ENCODE results near the gene ZNF500.

ZNF500 gene

DNA sequence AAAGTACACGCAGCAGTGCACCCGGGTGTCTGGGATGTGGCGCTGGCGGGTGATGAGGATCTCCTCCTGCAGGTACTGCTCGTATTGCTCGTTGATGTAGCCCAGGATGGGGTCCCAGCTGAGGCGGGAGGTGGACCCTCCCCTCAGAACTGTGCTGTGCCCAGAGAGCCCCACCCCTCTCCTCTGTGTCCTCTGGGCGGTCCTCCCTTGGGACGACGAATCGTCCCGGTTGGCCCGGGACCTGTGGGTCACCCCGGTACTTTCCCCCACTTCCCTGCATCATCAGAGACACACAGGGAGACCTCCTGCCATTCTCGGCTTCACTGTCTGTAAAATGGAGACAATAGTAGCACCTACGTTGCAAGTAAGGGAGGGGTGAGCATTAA lies 17.0 kb upstream of the ZNF500 start:
- Histone ChIP-seq H3K27me3 (no peaks in the 10 kb centered on the region), H3K27ac (no peak overlapping the region), H3K4me1 (ENCODE audit: control insufficient read depth in 1 of 2, insufficient read depth in 1 of 2, low read depth in 1 of 2, low read length in 1 of 2) (peaks cover 0 to 7% of the 10 kb centered on the region in 2 experiments), H3K36me3 (no peaks in the 10 kb centered on the region), H3K9me3 (no peaks in the 10 kb centered on the region), H3K4me3 (ENCODE audit: low read depth in 1 of 2, low read length in 1 of 2) (no peak overlapping the region)
- TF ChIP-seq, protein P1, sequence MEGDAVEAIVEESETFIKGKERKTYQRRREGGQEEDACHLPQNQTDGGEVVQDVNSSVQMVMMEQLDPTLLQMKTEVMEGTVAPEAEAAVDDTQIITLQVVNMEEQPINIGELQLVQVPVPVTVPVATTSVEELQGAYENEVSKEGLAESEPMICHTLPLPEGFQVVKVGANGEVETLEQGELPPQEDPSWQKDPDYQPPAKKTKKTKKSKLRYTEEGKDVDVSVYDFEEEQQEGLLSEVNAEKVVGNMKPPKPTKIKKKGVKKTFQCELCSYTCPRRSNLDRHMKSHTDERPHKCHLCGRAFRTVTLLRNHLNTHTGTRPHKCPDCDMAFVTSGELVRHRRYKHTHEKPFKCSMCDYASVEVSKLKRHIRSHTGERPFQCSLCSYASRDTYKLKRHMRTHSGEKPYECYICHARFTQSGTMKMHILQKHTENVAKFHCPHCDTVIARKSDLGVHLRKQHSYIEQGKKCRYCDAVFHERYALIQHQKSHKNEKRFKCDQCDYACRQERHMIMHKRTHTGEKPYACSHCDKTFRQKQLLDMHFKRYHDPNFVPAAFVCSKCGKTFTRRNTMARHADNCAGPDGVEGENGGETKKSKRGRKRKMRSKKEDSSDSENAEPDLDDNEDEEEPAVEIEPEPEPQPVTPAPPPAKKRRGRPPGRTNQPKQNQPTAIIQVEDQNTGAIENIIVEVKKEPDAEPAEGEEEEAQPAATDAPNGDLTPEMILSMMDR (IDR thresholded peaks at IDR 0.05), result no peak

DNA sequence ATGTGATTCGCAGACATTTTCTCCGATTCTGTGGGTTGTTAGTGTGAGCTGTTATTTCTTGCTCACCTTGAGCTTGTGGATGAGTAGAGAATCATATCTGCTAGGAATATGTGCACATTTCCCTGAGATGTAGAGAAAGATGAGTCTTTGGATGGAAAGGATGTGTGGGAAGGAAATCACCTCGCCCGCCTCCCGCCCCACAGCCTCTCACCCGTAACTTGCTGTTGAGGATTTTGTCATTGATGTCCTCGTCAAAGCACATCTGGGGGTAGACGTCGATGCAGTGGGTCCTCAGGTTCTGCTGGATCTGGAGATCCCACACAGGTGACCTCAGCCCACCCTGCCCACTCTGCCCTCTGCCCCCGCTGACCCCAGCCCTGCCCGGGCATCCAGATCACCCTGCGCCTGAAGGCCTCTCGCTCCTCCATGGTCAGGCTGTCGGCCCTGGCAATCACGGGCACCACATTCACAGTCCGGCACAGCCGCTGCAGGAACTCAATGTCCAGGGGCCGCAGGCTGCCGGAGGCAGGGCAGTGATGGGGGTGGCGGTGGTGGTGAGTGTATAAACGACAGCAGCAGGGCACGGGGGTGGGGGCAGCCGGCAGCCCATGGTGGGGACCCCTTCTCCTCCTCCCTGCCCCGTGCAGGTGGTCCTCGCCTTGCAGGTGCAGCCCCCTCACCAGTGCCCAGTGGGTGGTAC lies 16.4 kb upstream of the ZNF500 start:
- no peaks in the 10 kb centered on the region for H3K36me3 ChIP-seq
- H3K4me1 ChIP-seq (ENCODE audit: control insufficient read depth in 1 of 2, insufficient read depth in 1 of 2, low read depth in 1 of 2, low read length in 1 of 2), result peaks cover 0 to 7% of the 10 kb centered on the region in 2 experiments
- H3K9me3 ChIP-seq, result no peaks in the 10 kb centered on the region
- H3K4me3 ChIP-seq (ENCODE audit: low read depth in 1 of 2, low read length in 1 of 2), result no peak overlapping the region
- TF ChIP-seq, protein P1 (IDR thresholded peaks at IDR 0.05), result no peak
- H3K27me3 ChIP-seq, result no peaks in the 10 kb centered on the region
- no peak overlapping the region for H3K27ac ChIP-seq

DNA sequence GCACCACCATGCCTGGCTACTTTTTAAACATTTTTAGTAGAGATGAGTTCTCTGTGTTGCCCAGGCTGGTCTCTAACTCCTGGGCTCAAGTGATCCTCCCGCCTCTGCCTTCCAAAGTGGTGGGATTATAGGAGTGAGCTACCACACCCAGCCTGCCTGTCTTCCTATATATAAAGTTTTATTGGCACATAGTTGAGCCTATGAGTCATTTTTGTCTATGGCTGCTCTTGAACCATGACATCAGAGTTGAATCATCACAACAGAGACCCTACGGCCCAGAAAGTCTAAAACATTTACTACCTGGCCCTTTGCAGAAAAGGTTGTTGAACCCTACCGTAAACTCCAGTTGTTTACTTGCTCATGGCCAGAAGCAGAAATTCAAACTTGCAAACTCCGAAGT lies 13.3 kb upstream of the ZNF500 start:
- H3K36me3 ChIP-seq, result no peaks in the 10 kb centered on the region
- H3K9me3 ChIP-seq, result no peaks in the 10 kb centered on the region
- TF ChIP-seq, protein P1 (IDR thresholded peaks at IDR 0.05), result no peak

DNA sequence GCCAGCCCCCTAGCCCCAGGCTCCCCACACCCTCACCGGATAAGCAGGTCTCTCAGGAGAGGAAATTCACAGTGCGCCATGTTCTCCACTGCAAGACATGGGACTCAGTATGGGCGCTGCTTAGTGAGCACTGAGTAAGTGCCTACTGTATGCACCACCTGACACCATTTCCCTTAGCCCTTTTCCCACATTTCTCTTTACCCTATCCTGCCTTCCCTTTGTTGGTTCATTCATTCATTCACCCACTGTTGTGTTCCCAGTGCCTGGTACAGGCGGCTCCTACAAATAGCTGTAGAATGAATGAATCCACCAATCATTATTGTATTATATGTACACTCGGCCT lies 11.1 kb upstream of the ZNF500 start:
- Histone ChIP-seq H3K27ac (no peak overlapping the region), H3K36me3 (no peaks in the 10 kb centered on the region), H3K27me3 (no peaks in the 10 kb centered on the region), H3K4me1 (ENCODE audit: control insufficient read depth in 1 of 2, insufficient read depth in 1 of 2, low read depth in 1 of 2, low read length in 1 of 2) (peaks cover 11 to 18% of the 10 kb centered on the region in 2 experiments), H3K4me3 (ENCODE audit: low read depth in 1 of 2, low read length in 1 of 2) (no peak overlapping the region), H3K9me3 (no peaks in the 10 kb centered on the region)
- TF ChIP-seq, protein P1 (IDR thresholded peaks at IDR 0.05), result no peak

More for the DNA sequence above, 13.3 kb upstream of the ZNF500 start:
- H3K4me3 ChIP-seq (ENCODE audit: low read depth in 1 of 2, low read length in 1 of 2), result no peak overlapping the region
- peaks cover under 1 to 9% of the 10 kb centered on the region in 2 experiments for H3K4me1 ChIP-seq (ENCODE audit: control insufficient read depth in 1 of 2, insufficient read depth in 1 of 2, low read depth in 1 of 2, low read length in 1 of 2)
- H3K27ac ChIP-seq, result no peak overlapping the region
- H3K27me3 ChIP-seq, result no peaks in the 10 kb centered on the region

DNA sequence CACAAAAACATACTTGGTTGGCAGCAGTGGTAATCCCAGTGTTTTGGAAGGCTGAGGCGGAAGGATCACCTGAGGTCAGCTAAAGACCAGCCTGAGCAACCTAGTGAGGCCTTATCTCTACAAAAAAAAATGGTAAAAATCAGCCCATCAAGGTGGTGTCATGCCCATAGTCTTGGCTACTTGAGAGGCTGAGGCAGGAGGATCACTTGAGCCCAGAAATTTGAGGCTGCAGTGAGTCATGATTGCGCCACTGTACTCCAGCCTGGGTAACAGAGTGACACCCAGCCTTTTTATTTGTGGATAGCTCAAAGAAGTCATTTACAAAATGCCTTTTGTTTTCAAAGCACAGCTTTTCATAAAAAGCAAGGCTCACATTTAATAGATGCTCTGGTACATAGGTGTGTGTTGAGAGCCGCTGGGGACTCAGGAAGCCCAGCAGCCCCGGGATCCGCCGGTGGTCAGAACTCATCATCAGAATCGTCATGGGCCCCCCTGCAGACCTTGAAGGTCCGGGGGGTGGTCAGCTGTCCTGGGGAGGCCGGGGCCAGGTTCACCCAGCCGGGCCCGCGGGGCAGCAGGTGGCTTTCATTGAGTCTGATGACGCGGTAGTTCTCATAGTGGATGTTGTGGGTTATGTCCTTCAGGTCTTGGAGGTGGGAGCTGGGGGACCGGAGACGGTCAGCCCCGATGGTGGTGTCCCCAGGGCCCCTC lies 10.5 kb upstream of the ZNF500 start:
- Histone ChIP-seq H3K36me3 (no peaks in the 10 kb centered on the region), H3K4me1 (ENCODE audit: control insufficient read depth in 1 of 2, insufficient read depth in 1 of 2, low read depth in 1 of 2, low read length in 1 of 2) (peaks cover 11 to 18% of the 10 kb centered on the region in 2 experiments), H3K9me3 (no peaks in the 10 kb centered on the region), H3K27me3 (no peaks in the 10 kb centered on the region), H3K27ac (no peak overlapping the region), H3K4me3 (ENCODE audit: low read depth in 1 of 2, low read length in 1 of 2) (no peak overlapping the region)
- TF ChIP-seq, protein P1 (IDR thresholded peaks at IDR 0.05), result no peak

Measured in neutrophil (primary cell).